GM18519 (cell line): ENCODE measurements around the gene ZBED3.
A peak's percentile ranks its signal among the peaks of the same experiment; 100 is the strongest.
"Not testable (repeated sequence)": the region's sequence is repeated elsewhere in the genome, so short reads cannot be mapped to it uniquely, and the experiment has no call there.

ENCODE experiments used
- ATAC-seq: cut with Tn5 transposase; IDR thresholded peaks from one replicate; pipeline ENCODE4 v1.9.1; 2021; ENCODE audit warnings: mild to moderate bottlenecking, moderate library complexity; ENCODE audit not compliant: unreplicated experiment, low FRiP score

The ZBED3 gene

GRCh38 chr5:77080479-77080878 is 6.6 kb downstream of the ZBED3 start:
- not testable (repeated sequence) for ATAC-seq

DNA sequence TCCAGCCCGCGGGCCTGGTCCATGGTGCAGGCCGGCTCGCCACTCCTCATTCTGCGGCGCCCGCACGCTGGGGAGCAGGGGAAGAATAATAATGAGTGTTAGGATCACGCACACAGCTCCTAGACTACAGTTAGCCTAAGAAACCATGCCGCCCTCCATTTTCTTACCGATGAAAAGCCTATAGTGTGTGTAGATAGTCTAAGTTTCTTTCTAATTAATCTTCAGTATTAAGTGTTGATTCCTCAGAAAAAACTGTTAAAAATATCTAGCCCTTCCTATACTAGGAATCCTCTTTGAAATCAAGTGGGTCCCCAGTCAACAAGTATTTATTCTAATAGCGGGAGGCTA is 9.3 kb downstream of the ZBED3 start:
- no peak for ATAC-seq

- peak; percentile 63 for ATAC-seq
Observed at GRCh38 chr5:77076961-77077828, 9.9 kb downstream of the ZBED3 start.

DNA sequence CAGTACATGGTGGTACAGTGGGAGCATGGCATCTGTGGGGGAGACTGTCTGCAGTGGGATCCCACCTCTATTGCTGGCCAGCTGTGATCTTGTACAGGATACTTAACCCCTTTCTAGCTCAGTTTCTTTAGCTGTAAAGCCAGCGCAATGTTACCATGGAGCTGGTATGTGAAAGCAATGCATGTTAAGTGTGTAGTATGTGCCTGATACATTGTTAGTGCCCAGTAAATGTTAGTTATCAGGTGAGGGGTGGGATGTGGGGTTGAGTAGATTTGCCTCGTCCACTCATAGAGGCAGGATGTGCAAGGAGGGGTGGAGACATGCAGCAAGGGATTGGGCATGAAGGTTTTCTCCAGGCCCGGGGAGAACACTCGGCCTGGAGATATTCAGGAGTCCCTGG is 12.3 kb downstream of the ZBED3 start:
- ATAC-seq: no peak

GRCh38 chr5:77073667-77074066 is 13.4 kb downstream of the ZBED3 start:
- no peak for ATAC-seq

DNA sequence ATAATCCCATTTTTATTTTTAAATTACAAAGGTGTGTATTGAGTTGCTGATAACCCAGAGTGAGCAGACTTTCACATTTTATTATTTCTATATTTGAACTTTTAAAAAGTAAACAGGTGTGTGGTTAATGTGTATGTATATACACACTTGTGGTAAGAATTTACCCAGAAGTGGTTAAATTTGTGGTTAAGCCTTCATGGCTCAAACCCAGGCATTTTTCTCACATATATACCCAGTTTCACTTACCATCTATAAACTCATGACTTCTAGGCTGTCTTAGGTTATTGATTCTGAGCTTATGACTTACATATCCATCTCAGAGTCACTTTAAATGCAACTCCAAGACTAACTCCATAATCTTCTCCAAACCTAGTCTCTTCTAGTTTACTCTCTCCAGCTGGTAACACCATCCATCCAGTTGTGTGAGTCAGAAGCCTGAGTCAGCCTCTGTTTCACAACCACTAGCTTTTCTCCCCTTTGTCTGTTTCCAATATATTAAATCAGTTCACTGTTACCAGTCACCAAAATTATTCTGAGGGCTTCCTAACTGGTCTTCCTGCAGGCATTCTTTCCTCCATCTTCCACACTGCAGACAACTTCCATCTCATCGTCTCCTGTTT is 20.2 kb downstream of the ZBED3 start:
- no peak for ATAC-seq

- no peak for ATAC-seq
Observed at GRCh38 chr5:77066184-77066583, 20.9 kb downstream of the ZBED3 start.

GRCh38 chr5:77065256-77065655 is 21.8 kb downstream of the ZBED3 start:
- no peak for ATAC-seq

GRCh38 chr5:77064040-77064439 is 23.0 kb downstream of the ZBED3 start:
- ATAC-seq: no peak

DNA sequence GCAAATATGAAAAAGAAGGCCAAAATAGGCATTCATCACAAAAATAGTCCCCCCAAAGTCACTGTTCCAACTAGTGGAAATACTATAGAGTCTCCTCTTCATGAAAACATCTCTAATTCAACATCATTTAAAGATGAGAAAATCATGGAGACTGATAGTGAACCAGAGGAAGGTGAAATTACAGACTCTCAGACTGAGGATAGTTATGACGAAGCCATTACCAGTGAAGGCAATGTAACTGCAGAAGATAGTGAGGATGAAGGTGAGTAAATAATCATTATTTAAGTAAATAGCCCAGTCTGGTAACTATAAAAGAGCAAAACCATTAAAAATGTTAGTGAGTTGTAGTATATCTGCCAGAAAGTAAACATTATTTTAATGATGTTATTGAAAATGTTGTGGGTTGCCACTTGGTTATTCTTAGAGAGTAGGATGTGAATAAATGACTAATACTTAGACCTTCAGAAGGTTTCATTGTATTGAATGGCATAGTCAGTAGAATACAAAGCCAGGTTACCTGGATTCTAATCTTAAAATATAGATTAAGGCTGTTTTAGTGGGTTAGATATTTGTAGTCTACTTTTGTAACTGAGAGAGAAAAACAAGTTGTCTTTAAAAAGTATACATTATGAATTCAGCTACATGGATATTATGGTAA is 40.5 kb downstream of the ZBED3 start:
- no peak for ATAC-seq

- ATAC-seq: no peak
Observed at GRCh38 chr5:77035950-77036349, 51.1 kb downstream of the ZBED3 start.

DNA sequence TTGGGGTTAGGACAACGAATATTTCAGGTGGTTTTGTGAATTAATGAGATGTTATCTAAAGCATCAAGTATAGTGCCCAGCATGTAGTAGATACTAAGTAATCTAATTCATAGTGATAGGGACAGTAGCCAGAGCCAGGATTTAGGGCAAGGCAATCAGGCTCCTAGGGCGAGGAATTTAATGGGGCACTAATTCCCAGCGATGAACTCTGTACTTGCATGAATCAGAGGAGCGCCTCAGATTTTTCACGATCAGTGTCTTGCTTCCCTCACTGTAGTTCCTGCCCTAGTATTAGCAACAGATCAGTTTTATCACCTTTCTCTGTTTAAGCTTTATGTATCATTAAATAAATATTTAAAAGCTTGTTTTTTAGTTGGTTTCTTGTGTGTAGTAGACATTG is 53.7 kb downstream of the ZBED3 start:
- ATAC-seq: no peak

GRCh38 chr5:77032635-77033034 is 54.5 kb downstream of the ZBED3 start:
- no peak for ATAC-seq

- no peak for ATAC-seq
Observed at GRCh38 chr5:77031891-77032290, 55.2 kb downstream of the ZBED3 start.

GRCh38 chr5:77030097-77031071 is 56.7 kb downstream of the ZBED3 start, which contains the start of gene AGGF1:
TSS of gene AGGF1 (plus strand) at chr5:77030404. CDS start at chr5:77030767, 363 bp downstream.
- ATAC-seq: peak; percentile 94

DNA sequence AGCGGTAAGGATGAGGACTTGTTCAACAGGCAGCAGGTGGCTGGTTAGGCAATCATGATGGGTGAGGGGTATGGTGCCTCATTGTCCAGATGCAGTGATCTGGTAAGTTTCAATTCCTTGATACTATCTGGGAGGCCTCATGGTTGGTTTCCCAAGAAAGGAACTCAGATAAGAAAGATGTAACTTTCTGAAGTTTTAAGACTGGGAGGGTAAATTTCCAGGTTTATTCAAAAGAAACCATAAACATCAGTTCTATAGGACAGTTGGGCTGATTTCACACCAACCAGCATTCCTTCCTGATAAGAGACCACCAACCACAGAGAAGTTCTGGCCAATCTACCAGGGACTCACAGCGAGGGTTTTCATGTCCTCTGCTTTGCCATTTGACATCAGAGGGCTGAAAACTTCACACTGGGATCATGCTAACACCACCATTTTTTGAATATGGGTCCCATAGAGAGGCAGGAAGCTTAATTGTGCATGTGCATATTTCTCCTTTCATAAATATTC is 57.7 kb downstream of the ZBED3 start:
- no peak for ATAC-seq

- ATAC-seq: no peak
Observed at GRCh38 chr5:77028631-77029375, 58.3 kb downstream of the ZBED3 start.

DNA sequence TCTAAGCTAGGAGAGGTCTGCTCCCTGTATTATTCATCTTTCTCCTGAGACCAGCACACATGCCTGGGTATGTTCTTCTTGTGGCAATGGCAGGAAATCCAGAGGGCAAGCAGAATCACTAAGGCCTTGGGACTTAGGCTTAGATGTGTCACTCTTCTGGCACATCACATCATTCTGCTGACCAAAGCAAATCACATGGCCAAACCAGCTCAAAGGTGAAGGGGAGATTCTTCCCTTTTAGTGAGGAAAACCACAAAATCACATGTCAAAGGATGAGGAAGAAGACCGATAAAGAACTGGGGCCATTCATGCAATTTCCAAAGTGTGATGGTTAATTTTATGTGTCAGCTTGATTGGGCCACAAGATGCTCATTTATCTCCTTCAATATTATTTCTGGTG is 62.6 kb downstream of the ZBED3 start:
- no peak for ATAC-seq
